Cardiac muscle cell (in vitro differentiated cells and primary cell): ENCODE measurements around the gene TENM3. TPM values are rescaled to one million over a fixed set of nuclear protein-coding genes. Genes with fewer than 3 reads are reported as not detected.
A peak's percentile ranks its signal among the peaks of the same experiment; 100 is the strongest.

Experiments
- DNase-seq, 2 donors: peaks; one replicate each; pipeline versions ENCODE4 v3.0.0 to v3.0.0-alpha.2; 2010 to 2017; ENCODE audit warnings: low read depth in 1 of 2, low spot score in 1 of 2
- H3K27ac ChIP-seq: fragments of 200-600 bp; sonication (generic); 2 replicates; pipeline ENCODE4 v1.5.1; 2016
- H3K27me3 ChIP-seq: fragments of 200-600 bp; sonication (generic); 2 replicates; pipeline ENCODE4 v1.6.0; 2016; ENCODE audit warnings: control low read depth
- H3K36me3 ChIP-seq: fragments of 200-600 bp; sonication (generic); 2 replicates; pipeline ENCODE4 v1.5.1; 2016; ENCODE audit warnings: control low read depth
- H3K4me1 ChIP-seq: fragments of 200-600 bp; sonication (generic); 2 replicates; pipeline ENCODE4 v1.8.1; 2017; ENCODE audit warnings: low read depth, mild to moderate bottlenecking, mixed run types
- H3K4me3 ChIP-seq: fragments of 200-600 bp; sonication (generic); 2 replicates; pipeline ENCODE4 v1.5.1; 2016; ENCODE audit warnings: mild to moderate bottlenecking
- H3K9me3 ChIP-seq: fragments of 200-600 bp; sonication (generic); 2 replicates; pipeline ENCODE4 v1.5.1; 2017; ENCODE audit warnings: low read depth, mild to moderate bottlenecking, control low read depth
- polyA plus RNA-seq: library from polyadenylated mRNA; unstranded; fragments of >200 nt; fragmentation: Nextera tagmentation; extraction: Ambion mirVana; gene quantifications from 2 replicates; pipeline ENCODE4 v1.2.1, GENCODE V29; 2016
- total RNA-seq: library from RNA; depleted of rRNA; stranded (reverse); fragments of >200 nt; gene quantifications from 2 replicates; pipeline ENCODE4 v1.2.3, GENCODE V29; 2016
- TF ChIP-seq, protein P1 (sequence below): IDR thresholded peaks from 2 replicates; pipeline ENCODE4 v1.5.1; 2012; ENCODE audit warnings: low read depth, mild to moderate bottlenecking, low read length

Gene TENM3
- total and polyA plus RNA-seq, 2 experiments from 2014 or later: 12.5 to 24.8 TPM

DNA sequence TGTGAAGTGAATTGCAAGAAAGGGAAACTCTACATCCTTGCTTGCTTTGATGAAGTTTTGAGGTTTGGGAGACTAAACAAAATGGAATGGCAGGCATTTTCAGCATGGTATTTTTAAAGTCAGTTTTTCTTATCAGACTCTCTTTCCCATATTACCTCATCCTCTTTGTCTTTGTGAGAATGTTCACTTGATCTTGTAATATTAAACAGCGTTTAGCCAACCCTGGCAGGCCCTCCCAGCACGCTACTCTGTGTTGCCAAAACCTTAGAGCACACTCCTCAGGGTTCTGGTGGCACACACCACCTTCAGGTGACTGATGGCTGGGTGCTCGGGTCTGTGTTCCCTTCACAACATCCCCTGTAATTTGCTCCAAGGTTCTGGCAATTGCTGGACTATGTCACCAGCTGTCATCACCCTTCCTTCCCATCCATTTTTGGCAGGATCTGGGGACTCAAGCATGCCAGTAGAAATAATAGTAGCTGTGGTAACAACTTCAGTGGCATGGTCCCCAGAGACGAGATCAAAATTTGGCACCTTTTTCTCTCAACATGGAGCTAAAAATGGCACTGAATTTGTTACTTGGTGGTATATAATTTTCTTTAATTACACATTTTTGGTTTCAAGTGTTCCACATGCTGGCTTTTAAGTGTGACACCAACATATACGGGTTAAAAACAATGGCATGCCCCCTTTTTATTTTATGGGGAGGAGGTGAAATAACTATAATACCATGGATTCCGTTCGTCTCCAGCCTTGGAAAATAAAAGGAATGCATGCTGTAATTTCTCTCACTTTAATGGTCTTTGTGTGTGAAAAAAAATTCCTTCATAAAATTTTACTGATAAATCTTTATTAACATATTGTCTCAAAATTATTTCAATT, 400.8 kb downstream of the TENM3 start:
- peak; percentile 64 to 82 for DNase-seq
- Histone ChIP-seq H3K27ac (peak overlapping the region; percentile 51), H3K27me3 (no peaks in the 10 kb centered on the region), H3K36me3 (no peaks in the 10 kb centered on the region), H3K4me3 (no peak overlapping the region), H3K9me3 (no peaks in the 10 kb centered on the region), H3K4me1 (peaks cover 16% of the 10 kb centered on the region)
- TF ChIP-seq, protein P1, sequence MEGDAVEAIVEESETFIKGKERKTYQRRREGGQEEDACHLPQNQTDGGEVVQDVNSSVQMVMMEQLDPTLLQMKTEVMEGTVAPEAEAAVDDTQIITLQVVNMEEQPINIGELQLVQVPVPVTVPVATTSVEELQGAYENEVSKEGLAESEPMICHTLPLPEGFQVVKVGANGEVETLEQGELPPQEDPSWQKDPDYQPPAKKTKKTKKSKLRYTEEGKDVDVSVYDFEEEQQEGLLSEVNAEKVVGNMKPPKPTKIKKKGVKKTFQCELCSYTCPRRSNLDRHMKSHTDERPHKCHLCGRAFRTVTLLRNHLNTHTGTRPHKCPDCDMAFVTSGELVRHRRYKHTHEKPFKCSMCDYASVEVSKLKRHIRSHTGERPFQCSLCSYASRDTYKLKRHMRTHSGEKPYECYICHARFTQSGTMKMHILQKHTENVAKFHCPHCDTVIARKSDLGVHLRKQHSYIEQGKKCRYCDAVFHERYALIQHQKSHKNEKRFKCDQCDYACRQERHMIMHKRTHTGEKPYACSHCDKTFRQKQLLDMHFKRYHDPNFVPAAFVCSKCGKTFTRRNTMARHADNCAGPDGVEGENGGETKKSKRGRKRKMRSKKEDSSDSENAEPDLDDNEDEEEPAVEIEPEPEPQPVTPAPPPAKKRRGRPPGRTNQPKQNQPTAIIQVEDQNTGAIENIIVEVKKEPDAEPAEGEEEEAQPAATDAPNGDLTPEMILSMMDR: no peak

DNA sequence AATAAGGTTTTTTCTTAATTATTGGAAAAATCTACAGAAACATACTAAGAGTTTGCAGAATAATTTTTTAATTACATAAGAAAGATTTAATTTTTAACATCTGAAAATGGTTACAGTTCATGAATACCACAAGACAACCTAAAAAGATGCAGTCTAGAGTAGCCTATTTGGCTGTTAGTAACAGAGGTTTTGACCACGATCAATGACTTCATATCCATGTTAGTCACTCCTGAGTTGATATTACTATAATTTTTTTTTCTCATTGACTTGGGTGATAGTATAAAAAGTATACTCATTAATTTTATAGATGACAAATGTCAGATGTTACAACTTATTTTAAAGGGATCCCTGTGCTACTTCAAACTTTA, 401.5 kb downstream of the TENM3 start:
- H3K27me3 ChIP-seq: no peaks in the 10 kb centered on the region
- peaks cover 16% of the 10 kb centered on the region for H3K4me1 ChIP-seq
- no peak for DNase-seq
- H3K36me3 ChIP-seq: no peaks in the 10 kb centered on the region
- H3K9me3 ChIP-seq: no peaks in the 10 kb centered on the region
- H3K27ac ChIP-seq: no peak overlapping the region
- TF ChIP-seq, protein P1: no peak
- no peak overlapping the region for H3K4me3 ChIP-seq

DNA sequence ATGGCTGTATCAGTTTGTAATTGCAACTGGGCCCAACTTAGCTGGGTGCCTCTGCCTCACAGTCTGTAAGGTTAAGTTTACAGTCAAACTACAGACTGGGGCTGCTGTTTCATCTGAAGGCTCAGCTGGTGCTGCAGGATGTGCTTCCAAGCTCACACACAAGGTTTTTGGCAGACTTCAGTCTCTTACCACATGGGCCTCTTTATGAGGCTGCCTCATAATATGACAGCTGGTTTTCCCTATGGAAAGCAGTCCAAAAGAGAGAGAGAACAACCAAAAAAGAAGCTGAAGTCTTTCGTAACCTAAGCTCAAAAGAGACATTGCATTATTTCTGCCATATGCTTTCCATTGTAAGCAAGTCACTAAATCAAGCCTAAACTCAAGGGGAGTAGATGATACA, 402.3 kb downstream of the TENM3 start:
- no peak overlapping the region for H3K4me3 ChIP-seq

DNA sequence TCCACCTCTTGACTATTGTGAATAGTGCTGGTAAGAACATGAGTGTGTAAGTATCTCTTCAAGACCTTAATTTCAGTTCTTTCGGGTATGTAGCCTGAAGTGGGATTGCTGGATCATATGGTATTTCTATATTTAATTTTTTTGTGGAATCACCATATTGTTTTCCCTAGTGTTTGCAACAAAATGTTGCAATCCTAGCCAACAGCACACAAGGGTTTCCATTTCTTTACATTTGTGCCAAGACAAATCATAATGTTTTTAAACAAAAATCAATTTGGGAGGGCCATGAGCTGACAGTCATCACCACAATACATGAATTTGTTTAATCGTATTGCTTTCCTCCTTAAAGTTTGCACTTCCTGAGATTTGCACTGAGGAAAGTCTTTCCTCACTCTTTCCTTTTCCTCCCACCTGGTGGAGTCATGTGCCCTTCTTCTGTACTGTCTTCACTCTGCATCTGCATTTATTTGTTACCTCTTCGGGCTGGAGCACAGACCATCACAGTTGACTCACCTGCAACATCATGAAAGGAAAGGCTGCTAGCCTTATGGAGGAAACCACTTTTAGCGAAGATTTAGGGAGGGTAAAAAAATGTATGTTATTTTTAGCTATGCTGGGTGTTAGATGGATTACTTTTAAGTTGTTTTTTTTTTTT, 404.6 kb downstream of the TENM3 start:
- TF ChIP-seq, protein P1: no peak
- Histone ChIP-seq H3K36me3 (no peaks in the 10 kb centered on the region), H3K4me1 (peaks cover 11% of the 10 kb centered on the region), H3K9me3 (no peaks in the 10 kb centered on the region), H3K27me3 (no peaks in the 10 kb centered on the region), H3K4me3 (no peak overlapping the region), H3K27ac (no peak overlapping the region)
- DNase-seq: no peak

More for the DNA sequence above, 402.3 kb downstream of the TENM3 start:
- H3K27ac ChIP-seq: no peak overlapping the region
- no peaks in the 10 kb centered on the region for H3K27me3 ChIP-seq
- peaks cover 16% of the 10 kb centered on the region for H3K4me1 ChIP-seq
- DNase-seq: no peak
- H3K9me3 ChIP-seq: no peaks in the 10 kb centered on the region
- H3K36me3 ChIP-seq: no peaks in the 10 kb centered on the region
- TF ChIP-seq, protein P1: no peak

DNA sequence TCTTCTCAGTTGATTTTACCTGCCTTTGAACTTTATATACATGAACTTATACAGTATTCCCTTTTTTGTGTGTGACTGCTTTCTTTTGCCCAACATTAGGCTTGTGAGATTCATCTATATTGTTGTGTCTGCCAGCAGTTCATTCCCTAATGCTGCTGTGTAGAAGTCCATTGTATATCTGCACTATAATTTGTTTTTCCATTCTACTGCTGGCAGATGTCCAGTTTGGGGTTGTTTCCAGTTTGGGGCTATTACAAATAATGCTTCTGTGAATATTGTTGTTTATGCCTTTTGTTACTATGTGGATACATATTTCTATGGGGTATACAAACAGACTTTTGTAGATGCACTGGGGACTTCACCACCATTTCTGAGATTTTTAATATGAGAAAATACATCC, 405.6 kb downstream of the TENM3 start:
- Histone ChIP-seq H3K27ac (no peak overlapping the region), H3K36me3 (no peaks in the 10 kb centered on the region), H3K4me1 (peaks cover 2% of the 10 kb centered on the region), H3K4me3 (no peak overlapping the region), H3K27me3 (no peaks in the 10 kb centered on the region), H3K9me3 (no peaks in the 10 kb centered on the region)
- TF ChIP-seq, protein P1: no peak
- DNase-seq: no peak
